Stimulated activated naive CD8-positive, alpha-beta T cell treated with anti-CD3 and anti-CD28 coated beads, Interleukin-15, Interleukin-2, amounts not matched to agents 100 ng/mL and 50 ng/mL, for 24 hours (primary cell): ENCODE results near the gene ROMO1.
A peak's percentile ranks its signal among the peaks of the same experiment; 100 is the strongest.
"Not testable (repeated sequence)": the region's sequence is repeated elsewhere in the genome, so short reads cannot be mapped to it uniquely, and the experiment has no call there.

Source experiments
- H3K27ac Mint-ChIP-seq: one replicate; pipeline ENCODE4 v1.8.0; 2021; ENCODE audit warnings: mild to moderate bottlenecking, mixed read lengths
- H3K27me3 Mint-ChIP-seq: one replicate; pipeline ENCODE4 v1.8.0; 2021; ENCODE audit warnings: mixed read lengths
- H3K36me3 Mint-ChIP-seq: one replicate; pipeline ENCODE4 v1.8.0; 2021; ENCODE audit warnings: low read depth, mixed read lengths
- H3K4me1 Mint-ChIP-seq: one replicate; pipeline ENCODE4 v1.8.0; 2021; ENCODE audit warnings: low read depth, mixed read lengths
- H3K4me3 Mint-ChIP-seq: one replicate; pipeline ENCODE4 v1.8.0; 2021; ENCODE audit warnings: mild to moderate bottlenecking, mixed read lengths
- H3K9me3 Mint-ChIP-seq: one replicate; pipeline ENCODE4 v1.8.0; 2021; ENCODE audit warnings: mixed read lengths

The ROMO1 gene

DNA sequence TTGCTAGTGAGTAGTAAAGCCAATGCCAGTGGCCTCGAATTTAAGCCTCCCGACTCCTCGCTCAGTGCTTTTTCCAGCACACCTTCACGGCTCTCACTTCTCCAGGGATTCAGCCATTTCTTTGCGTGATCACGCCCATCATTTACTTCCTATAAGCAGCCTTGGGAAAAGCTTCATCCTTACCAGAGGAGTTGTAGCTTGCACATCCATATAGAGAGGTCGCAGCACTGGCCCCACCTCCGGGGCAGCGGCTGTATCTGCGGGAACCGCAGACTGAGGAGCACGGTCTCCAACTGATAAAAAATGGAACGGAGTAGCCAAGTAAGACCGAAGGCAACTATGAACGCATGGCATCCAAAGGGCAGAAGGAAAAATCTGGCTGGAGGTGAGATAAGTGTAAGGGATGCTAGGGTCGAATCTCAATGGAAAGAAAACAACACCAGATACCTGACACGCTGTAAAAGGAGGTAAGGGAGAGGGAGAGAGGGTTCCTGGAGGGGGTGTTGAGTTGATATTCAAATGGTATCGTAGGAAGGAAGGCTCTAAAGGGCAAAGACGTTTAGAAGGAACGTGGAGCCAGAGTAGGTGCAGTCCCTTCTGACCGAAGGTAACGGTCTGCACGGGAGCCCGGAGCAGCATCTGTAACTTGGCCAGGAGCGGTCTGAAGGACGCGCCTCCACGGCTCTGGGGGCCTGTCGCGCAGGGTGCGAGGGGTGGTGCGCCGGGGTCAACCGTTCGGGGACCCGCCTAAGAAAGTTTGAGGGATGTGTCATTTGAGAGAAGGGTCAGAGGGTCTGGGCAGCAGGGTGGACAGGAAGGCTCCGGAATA is 693 bp upstream of the ROMO1 start:
- Mint-ChIP-seq H3K36me3 (peaks cover 48% of the 10 kb centered on the region), H3K27me3 (no peaks in the 10 kb centered on the region)

DNA sequence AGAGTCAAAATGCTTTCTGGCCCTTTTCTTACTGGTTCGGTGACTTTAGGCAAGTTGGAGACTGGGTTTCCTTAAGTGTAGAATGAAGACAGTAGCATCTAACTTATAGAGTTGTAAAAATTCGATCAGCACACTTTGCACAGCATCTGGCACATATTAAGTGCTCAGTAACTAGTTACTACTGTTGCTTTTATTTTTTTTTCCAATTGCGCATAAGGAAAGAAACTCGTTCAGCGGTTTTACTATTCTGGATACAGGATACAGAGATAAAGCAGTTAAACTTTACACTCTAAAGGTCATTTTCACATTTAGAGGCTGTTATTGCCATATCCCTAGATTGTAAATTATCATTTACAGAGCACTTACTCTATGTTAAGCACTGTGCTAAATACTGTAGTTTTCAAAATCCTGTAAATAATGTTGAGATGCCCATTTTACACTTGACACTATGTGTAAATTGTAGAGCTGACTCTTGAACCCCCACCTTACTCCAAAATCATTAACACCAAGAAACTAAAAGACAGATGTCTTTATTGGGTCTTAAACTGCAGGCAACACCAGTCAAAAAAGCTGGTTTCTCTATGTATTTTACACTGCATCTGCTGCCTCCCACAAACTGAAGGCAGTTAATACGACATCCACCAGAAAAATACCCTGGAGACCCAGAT is 886 bp downstream of the ROMO1 start:
- Mint-ChIP-seq H3K36me3 (peaks cover 62% of the 10 kb centered on the region), H3K27me3 (no peaks in the 10 kb centered on the region), H3K4me1 (peaks cover 54% of the 10 kb centered on the region), H3K27ac (peak overlapping the region; percentile 95), H3K9me3 (no peaks in the 10 kb centered on the region), H3K4me3 (peak overlapping the region; percentile 95)

More for the DNA sequence above, 693 bp upstream of the ROMO1 start:
- Mint-ChIP-seq H3K4me1 (peaks cover 39% of the 10 kb centered on the region), H3K9me3 (no peaks in the 10 kb centered on the region), H3K4me3 (peak overlapping the region; percentile 95), H3K27ac (peak overlapping the region; percentile 91)

DNA sequence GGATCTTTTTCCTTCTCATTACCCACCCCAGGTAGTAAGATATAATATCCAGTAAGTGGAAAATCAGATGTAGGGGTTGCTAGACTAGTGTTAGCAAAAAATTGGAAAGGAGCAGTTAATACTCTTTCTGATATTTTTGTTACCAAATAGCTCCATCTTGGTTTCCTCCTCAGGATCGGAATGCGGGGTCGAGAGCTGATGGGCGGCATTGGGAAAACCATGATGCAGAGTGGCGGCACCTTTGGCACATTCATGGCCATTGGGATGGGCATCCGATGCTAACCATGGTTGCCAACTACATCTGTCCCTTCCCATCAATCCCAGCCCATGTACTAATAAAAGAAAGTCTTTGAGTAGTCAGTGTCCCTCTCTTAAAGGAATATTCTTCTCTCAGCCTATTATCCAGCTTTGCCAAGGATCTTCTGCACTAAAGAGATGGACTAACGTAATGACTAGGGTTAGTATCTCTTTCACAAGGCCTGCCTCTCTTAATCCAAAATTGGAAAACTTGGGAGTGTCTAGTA is 1.5 kb downstream of the ROMO1 start:
- Mint-ChIP-seq H3K4me1 (peaks cover 54% of the 10 kb centered on the region), H3K4me3 (peak overlapping the region; percentile 95), H3K27me3 (no peaks in the 10 kb centered on the region), H3K9me3 (no peaks in the 10 kb centered on the region), H3K36me3 (peaks cover 62% of the 10 kb centered on the region), H3K27ac (peak overlapping the region; percentile 95)

DNA sequence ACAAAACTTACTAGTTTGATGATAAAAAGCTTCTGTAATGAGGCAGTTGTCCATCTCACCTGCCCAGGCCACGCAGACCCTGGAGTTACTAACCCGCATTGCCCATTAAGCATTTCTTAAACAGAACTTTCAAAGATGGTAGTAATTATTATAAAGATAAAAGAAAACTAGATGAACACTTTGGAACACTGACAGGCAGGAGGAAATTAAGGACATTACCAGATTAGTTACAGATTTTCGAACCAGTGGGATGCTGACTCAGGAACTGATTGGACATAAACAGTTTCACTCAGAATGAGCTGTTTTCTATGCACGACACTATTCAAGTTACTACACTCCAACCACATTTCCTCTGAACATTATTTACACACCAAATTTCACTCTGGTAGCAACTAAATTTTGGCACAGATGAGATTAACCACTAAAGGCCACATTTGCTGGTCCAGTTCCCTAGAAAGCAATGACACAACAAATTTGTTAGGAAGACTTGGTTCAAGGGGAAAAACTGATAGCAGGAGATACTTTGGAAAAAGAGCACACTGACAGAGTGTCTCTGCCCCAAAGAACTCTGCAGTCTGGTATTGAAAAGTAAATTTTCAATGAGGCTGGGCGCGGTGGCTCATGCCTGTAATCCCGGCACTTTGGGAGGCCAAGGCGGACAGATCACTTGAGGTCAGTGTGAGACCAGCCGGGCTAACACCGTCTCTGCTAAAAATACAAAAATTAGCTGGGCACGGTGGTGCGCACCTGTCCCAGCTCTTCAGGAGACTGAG is 3.0 kb downstream of the ROMO1 start:
- Mint-ChIP-seq H3K27ac (peak overlapping the region; percentile 70), H3K27me3 (no peaks in the 10 kb centered on the region), H3K9me3 (no peaks in the 10 kb centered on the region), H3K4me3 (no peak overlapping the region), H3K4me1 (peaks cover 49% of the 10 kb centered on the region), H3K36me3 (peaks cover 66% of the 10 kb centered on the region)

DNA sequence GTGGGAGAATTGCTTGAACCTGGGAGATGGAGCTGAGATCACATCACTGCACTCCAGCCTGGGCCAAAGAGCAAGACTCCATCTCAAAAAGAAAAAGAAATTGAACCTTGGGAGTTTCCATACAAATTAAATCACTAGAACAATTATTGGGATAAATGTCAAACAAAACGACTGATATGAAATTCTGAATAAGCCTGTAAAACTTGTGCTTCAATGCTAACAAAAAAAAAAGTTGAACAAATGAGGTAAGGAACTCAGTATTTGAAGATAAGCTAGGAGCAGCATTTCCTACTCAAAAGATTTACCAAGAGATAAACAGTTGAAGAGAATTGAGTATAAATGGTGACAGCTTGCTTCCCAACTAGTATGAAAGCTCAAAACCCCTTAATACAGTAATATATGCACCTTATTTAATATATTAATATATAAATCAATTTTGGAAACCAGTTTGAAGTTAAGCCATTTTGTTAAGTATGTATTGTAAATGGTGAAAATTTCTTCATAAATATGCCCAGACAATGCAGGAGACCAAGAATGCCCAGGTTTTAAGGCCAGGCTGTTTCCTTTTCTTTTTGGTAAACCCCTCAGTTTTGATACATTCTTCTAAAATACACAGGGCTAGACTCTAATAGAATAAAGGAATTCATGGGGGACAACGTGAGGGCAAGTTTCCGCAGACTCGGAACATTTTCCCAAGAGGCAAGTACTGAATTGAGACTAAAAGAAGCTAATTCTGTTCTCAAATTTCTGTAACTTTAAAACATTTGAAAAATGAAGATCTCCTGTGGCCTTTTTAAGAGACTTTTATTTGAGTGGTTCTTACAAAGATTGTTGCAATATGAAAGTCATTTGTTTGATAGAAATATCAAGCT is 3.9 kb downstream of the ROMO1 start:
- Mint-ChIP-seq H3K4me1 (peaks cover 41% of the 10 kb centered on the region), H3K27me3 (no peaks in the 10 kb centered on the region), H3K9me3 (no peaks in the 10 kb centered on the region), H3K36me3 (peaks cover 70% of the 10 kb centered on the region), H3K4me3 (no peak overlapping the region), H3K27ac (peak overlapping the region; percentile 70)

DNA sequence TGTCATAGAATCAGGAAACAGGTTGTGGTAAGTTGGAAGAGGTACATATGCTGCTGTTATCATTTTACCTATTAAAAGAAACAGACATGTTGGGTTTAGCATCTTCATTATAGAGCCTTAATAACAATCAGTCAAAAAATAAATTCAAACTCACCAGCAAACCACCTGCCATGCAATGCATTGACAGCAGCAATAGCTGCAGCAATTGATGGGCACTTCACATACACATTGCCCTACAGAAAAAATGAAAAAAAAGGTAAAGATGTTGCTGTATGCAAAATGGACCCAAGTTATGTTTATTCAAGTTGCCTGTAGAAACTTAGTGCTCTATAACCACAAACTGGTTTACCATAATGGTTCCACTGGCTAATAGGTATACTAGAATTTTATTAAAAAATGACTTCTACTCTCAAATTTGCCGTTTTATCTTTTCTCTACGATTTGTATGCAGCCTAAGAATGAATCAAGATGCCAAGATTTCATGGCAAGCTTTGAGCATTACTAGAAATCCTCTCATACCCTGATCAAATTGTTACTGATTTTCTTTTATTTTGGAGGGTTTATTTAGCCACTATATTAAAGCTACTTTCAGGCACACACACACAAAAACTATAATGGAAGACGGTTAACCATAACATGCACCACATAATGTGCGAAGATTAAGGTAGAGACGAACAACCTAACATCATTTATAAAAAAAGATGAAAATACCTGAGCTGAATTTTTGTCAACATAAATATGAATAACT is 5.5 kb downstream of the ROMO1 start:
- H3K4me1 Mint-ChIP-seq, result peaks cover 47% of the 10 kb centered on the region
- H3K27me3 Mint-ChIP-seq, result no peaks in the 10 kb centered on the region
- H3K4me3 Mint-ChIP-seq, result no peak overlapping the region
- H3K36me3 Mint-ChIP-seq, result peaks cover 84% of the 10 kb centered on the region
- no peaks in the 10 kb centered on the region for H3K9me3 Mint-ChIP-seq
- peak overlapping the region; percentile 36 for H3K27ac Mint-ChIP-seq

GRCh38 chr20:35705894-35706293 is 6.7 kb downstream of the ROMO1 start:
- not testable (repeated sequence) for H3K9me3 Mint-ChIP-seq, H3K27ac Mint-ChIP-seq, H3K4me3 Mint-ChIP-seq, H3K27me3 Mint-ChIP-seq
- Mint-ChIP-seq H3K36me3 (peaks cover 91% of the 10 kb centered on the region), H3K4me1 (peaks cover 49% of the 10 kb centered on the region)

DNA sequence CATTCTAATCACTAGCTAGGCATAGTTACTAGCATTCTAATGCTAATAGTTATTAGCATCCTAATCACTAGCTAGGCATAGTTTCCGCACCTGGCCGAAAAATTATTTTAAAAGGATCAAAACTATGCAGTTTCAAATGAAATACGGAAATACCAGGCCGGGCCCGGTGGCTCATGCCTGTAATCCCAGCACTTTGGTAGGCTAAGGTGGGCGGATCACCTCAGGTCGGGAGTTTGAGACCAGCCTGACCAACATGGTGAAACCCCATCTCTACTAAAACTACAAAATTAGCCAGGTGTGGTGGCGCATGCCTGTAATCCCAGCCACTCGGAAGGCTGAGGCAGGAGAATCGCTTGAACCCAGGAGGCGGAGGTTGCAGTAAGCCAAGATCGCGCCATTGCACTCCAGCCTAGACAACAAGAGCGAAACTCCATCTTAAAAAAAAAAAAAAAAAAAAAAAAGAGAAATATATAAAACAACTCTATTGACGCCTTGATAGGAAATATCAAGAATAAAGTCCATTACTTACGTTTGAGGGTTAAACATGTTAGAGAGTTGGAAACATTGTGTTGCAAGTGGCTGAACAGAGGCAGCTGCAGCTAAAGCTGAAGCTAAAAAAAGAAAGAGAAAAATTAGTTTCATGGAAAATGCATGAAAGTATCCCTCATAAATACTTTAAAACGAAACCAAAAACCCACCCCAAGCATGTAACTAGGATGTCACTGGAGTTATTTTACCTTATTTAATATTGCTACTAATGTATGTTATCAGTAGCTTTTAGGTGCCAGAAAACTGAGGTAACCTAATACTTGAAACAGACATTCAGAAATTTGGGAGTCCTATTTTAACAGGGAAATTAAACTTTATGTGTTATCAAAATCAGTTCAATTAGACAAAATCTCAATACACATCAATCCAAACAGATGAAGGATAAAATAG is 7.7 kb downstream of the ROMO1 start:
- H3K4me3 Mint-ChIP-seq, H3K27me3 Mint-ChIP-seq, H3K27ac Mint-ChIP-seq, H3K9me3 Mint-ChIP-seq: not testable (repeated sequence)
- Mint-ChIP-seq H3K4me1 (peaks cover 53% of the 10 kb centered on the region), H3K36me3 (peaks cover 93% of the 10 kb centered on the region)

DNA sequence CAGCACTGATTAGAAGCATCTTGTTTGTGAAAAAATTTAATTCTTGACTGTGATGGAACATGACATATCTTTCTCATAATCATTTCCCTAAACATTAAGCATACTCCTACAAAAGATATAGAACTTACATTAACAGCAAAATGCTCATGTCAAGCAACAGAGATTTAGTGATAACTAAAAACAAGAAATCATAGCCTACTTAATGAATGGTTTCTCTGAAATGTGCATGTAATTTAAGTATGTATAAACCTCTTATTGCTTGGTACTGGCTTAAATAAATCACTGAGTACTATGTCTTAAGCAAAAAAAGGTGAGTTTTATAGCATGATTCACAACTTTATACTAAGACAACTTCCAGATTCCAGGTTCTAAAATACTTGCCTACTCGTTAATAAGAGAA is 9.3 kb downstream of the ROMO1 start:
- no peak overlapping the region for H3K27ac Mint-ChIP-seq

DNA sequence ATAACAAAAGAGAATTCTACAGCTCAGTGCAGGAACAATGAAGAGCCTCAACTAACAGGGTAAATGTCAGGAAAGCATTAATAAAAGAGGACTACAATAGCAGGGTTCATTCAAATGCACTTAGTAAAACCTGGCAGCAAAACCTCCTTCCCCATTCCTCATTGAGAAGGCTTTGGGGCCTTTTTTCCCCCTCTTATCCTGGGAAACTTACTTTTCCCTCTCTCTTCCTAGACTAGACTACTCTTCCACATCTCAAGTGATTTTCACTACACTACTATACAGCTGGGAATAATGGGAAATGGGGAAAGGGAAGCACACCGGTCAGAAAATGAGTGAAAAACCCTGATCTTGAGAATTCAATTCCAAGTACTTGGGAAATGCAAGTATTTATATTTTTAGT is 10.1 kb downstream of the ROMO1 start:
- Mint-ChIP-seq H3K36me3 (peaks cover 90% of the 10 kb centered on the region), H3K9me3 (no peaks in the 10 kb centered on the region), H3K4me1 (peaks cover 62% of the 10 kb centered on the region), H3K4me3 (no peak overlapping the region), H3K27ac (peak overlapping the region; percentile 86), H3K27me3 (no peaks in the 10 kb centered on the region)

More for the DNA sequence above, 9.3 kb downstream of the ROMO1 start:
- H3K36me3 Mint-ChIP-seq, result peaks cover 90% of the 10 kb centered on the region
- peaks cover 62% of the 10 kb centered on the region for H3K4me1 Mint-ChIP-seq
- no peaks in the 10 kb centered on the region for H3K9me3 Mint-ChIP-seq
- H3K27me3 Mint-ChIP-seq, result no peaks in the 10 kb centered on the region
- no peak overlapping the region for H3K4me3 Mint-ChIP-seq

- Mint-ChIP-seq H3K4me1 (peaks cover 59% of the 10 kb centered on the region), H3K27ac (no peak overlapping the region)
These were observed 10.8 kb downstream of the ROMO1 start for GRCh38 chr20:35710039-35710438.

DNA sequence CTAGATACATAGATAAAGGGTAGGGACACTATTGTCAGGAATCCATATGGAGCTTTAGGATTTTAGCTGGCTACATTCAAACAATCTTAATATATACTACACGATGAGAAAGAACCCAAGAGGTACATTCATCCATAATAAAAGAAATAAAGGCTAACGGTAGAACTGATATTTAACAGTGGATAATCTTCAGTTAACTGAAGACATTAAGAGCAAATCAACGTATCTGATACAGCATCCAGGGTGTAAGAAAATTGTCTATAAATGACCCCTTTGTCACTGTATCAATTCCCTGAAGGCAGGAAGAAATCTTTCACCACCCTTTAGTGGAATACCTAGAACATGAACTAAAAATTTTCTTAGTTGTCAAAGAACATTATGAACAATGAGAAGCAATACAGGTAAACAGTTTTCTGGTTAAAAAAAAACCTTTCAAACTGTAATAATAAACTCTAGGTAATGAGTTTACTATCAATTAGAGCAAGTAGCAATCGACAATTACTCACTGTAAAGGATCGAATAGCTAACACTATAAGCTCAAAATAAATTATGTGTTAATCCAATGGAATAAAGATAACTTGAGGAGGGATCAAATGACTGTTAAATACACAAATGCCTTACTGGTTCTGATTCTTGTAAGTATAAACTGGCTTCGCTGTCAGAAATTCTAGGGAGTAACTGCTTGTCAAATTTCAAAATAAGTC is 11.8 kb downstream of the ROMO1 start:
- Mint-ChIP-seq H3K4me1 (peaks cover 67% of the 10 kb centered on the region), H3K9me3 (no peaks in the 10 kb centered on the region), H3K36me3 (peaks cover 88% of the 10 kb centered on the region), H3K4me3 (no peak overlapping the region), H3K27me3 (no peaks in the 10 kb centered on the region), H3K27ac (peak overlapping the region; percentile 84)

More at GRCh38 chr20:35710039-35710438, 10.8 kb downstream of the ROMO1 start:
- H3K9me3 Mint-ChIP-seq, result no peaks in the 10 kb centered on the region
- H3K27me3 Mint-ChIP-seq, result no peaks in the 10 kb centered on the region
- peaks cover 88% of the 10 kb centered on the region for H3K36me3 Mint-ChIP-seq
- H3K4me3 Mint-ChIP-seq, result no peak overlapping the region
